HL-60 (cell line): ENCODE results near the gene ZNF277.

Source experiments
- DNase-seq, 2 experiments: peaks; one replicate each; pipeline ENCODE4 v3.0.0-alpha.2; 2010 to 2020; ENCODE audit warnings: low read depth in 1 of 2, low spot score in 1 of 2
- H3K27ac ChIP-seq: fragments of 250-450 bp; sonication (Bioruptor Pico); replicated peaks from 2 replicates; pipeline ENCODE4 v1.5.1; 2020; ENCODE audit warnings: mild to moderate bottlenecking, moderate library complexity
- H3K27me3 ChIP-seq: fragments of 250-450 bp; sonication (Bioruptor Pico); 2 replicates; pipeline ENCODE4 v1.5.1; 2021; ENCODE audit warnings: mild to moderate bottlenecking, moderate library complexity; ENCODE audit not compliant: insufficient read depth, poor library complexity, severe bottlenecking
- H3K4me3 ChIP-seq: replicated peaks from 2 replicates; pipeline ENCODE4 v1.5.1; 2011; ENCODE audit warnings: mild to moderate bottlenecking, control low read depth, low read length; ENCODE audit not compliant: insufficient read depth
- GABPA ChIP-seq: IDR thresholded peaks from 2 replicates; pipeline ENCODE4 v1.6.1; 2012; ENCODE audit warnings: low read depth
- POLR2AphosphoS5 ChIP-seq: IDR thresholded peaks from 2 replicates; pipeline ENCODE4 v1.6.1; 2012; ENCODE audit warnings: low read depth
- SPI1 ChIP-seq: IDR thresholded peaks from 2 replicates; pipeline ENCODE4 v1.6.1; 2012; ENCODE audit warnings: low read depth, mild to moderate bottlenecking, borderline replicate concordance
- TF ChIP-seq, protein P1 (sequence below): IDR thresholded peaks from one replicate; pipeline ENCODE4 v1.5.1; 2011; ENCODE audit warnings: low read length, control low read depth, inconsistent platforms; ENCODE audit not compliant: insufficient read depth
- TF ChIP-seq, protein P2 (sequence below): IDR thresholded peaks from 2 replicates; pipeline ENCODE4 v1.6.1; 2012; ENCODE audit warnings: low read depth; ENCODE audit not compliant: insufficient replicate concordance

The ZNF277 gene

DNA sequence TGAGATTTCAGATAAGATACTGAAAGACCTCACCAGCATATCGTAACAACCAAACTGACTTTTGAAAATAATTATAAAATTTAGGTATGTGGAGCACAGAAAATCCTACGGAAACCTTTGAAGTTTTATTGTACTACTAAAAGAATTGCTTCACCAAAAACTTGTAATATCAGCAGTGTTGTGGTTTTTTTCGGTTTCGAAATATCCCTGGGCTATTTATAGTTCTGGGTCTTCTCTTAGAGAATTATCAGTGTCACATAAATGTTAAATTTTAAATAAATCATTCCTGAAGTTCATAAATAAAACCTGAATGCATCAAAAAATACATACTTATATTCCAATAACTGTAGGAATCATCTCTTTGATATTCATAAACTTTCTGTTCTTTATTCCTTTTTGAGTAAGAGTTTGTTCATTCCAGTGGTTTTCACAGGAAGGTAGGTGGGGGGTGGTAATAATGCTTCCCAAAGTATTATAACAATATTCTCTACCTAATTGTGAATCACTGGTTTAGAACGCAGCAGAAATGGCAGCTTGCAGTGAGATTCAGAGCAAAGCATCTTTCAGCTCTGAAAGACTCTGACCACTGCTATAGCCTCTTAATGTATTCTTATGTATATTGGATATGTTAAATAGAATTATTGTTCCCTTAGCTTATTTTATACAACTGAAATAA lies 60.2 kb downstream of the ZNF277 start:
- Histone ChIP-seq H3K27me3 (no peaks in the 10 kb centered on the region), H3K4me3 (no peak overlapping the region), H3K27ac (no peak overlapping the region)
- TF ChIP-seq GABPA = no peak
- TF ChIP-seq, protein P1, sequence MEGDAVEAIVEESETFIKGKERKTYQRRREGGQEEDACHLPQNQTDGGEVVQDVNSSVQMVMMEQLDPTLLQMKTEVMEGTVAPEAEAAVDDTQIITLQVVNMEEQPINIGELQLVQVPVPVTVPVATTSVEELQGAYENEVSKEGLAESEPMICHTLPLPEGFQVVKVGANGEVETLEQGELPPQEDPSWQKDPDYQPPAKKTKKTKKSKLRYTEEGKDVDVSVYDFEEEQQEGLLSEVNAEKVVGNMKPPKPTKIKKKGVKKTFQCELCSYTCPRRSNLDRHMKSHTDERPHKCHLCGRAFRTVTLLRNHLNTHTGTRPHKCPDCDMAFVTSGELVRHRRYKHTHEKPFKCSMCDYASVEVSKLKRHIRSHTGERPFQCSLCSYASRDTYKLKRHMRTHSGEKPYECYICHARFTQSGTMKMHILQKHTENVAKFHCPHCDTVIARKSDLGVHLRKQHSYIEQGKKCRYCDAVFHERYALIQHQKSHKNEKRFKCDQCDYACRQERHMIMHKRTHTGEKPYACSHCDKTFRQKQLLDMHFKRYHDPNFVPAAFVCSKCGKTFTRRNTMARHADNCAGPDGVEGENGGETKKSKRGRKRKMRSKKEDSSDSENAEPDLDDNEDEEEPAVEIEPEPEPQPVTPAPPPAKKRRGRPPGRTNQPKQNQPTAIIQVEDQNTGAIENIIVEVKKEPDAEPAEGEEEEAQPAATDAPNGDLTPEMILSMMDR = no peak
- DNase-seq = peak in 1 of 2 experiments; percentile 9

DNA sequence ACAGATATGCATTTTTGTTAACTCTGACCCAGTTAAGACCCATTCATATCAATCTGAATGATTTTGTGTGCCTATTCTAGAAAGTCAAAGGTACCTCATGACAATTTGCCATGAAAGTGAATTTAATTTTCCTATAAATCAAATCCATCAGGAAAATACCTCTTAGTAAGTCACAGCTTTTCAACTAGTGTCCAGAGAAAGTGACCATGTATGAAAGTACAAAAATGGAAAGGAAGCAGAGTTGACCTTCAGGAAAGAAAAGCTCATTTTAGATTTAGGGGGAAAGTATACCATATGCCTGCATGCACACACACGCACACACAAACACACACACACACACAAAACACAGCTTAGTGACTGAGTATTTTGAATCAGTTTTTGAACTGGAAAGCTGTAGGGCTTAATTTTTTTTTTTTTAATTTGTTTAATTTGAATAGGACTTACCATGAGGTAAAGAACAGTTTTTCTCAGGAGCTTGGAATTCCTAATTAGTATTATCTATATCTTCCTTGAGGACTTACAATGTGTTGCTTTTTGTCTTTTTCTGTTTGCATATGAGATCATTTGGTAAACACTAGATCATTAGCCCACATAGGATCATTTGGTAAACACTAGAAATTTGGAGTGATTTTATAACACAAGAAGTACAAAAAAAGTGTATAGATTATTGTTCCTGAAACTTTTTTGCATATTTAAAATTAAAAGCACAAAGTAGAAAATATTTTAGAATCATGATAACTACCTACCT lies 61.6 kb downstream of the ZNF277 start:
- DNase-seq = no peak
- TF ChIP-seq GABPA (no peak), SPI1 (no peak), POLR2AphosphoS5 (no peak)
- TF ChIP-seq, protein P1 = no peak
- TF ChIP-seq, protein P2, sequence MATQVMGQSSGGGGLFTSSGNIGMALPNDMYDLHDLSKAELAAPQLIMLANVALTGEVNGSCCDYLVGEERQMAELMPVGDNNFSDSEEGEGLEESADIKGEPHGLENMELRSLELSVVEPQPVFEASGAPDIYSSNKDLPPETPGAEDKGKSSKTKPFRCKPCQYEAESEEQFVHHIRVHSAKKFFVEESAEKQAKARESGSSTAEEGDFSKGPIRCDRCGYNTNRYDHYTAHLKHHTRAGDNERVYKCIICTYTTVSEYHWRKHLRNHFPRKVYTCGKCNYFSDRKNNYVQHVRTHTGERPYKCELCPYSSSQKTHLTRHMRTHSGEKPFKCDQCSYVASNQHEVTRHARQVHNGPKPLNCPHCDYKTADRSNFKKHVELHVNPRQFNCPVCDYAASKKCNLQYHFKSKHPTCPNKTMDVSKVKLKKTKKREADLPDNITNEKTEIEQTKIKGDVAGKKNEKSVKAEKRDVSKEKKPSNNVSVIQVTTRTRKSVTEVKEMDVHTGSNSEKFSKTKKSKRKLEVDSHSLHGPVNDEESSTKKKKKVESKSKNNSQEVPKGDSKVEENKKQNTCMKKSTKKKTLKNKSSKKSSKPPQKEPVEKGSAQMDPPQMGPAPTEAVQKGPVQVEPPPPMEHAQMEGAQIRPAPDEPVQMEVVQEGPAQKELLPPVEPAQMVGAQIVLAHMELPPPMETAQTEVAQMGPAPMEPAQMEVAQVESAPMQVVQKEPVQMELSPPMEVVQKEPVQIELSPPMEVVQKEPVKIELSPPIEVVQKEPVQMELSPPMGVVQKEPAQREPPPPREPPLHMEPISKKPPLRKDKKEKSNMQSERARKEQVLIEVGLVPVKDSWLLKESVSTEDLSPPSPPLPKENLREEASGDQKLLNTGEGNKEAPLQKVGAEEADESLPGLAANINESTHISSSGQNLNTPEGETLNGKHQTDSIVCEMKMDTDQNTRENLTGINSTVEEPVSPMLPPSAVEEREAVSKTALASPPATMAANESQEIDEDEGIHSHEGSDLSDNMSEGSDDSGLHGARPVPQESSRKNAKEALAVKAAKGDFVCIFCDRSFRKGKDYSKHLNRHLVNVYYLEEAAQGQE = no peak
- Histone ChIP-seq H3K27me3 (no peaks in the 10 kb centered on the region), H3K4me3 (no peak overlapping the region), H3K27ac (no peak overlapping the region)

- DNase-seq = no peak
- H3K4me3 ChIP-seq = no peak overlapping the region
Observed at GRCh38 chr7:112271162-112271561, 64.7 kb downstream of the ZNF277 start.

More at GRCh38 chr7:112271162-112271561, 64.7 kb downstream of the ZNF277 start:
- Histone ChIP-seq H3K27ac (no peak overlapping the region), H3K27me3 (no peaks in the 10 kb centered on the region)
- TF ChIP-seq POLR2AphosphoS5 (no peak), GABPA (no peak), SPI1 (no peak)
- TF ChIP-seq, protein P1 = no peak
- TF ChIP-seq, protein P2 = no peak
